Gastrocnemius medialis (tissue), 4 donors: Measurements from ENCODE around the gene HLA-E. TPM values are rescaled to one million over a fixed set of nuclear protein-coding genes. Genes with fewer than 3 reads are reported as not detected.
"Not testable (repeated sequence)": the region's sequence is repeated elsewhere in the genome, so short reads cannot be mapped to it uniquely, and the experiment has no call there.

Experiments used
- ATAC-seq, 2 donors: fragments of 150-250 bp; one replicate each; pipeline ENCODE4 v1.9.1; 2016
- DNase-seq, 2 donors: peaks; one replicate each; pipeline ENCODE4 v3.0.0-alpha.2; 2019
- H3K27ac ChIP-seq, 4 donors: fragments of 200-600 bp; sonication (generic); 1 replicate in 1 of 4; 2 replicates in 3 of 4; pipeline ENCODE4 v1.5.1; 2016 to 2018; ENCODE audit warnings: mild to moderate bottlenecking in 2 of 4, moderate library complexity in 1 of 4
- H3K27me3 ChIP-seq, 3 donors: fragments of 200-600 bp; sonication (generic) in 2 of 3; 1 replicate in 1 of 3; 2 replicates in 2 of 3; pipeline versions ENCODE4 v1.5.1 to v1.6.0; 2016 to 2019; ENCODE audit warnings: mild to moderate bottlenecking in 1 of 3, moderate library complexity in 1 of 3
- H3K36me3 ChIP-seq, 2 donors: fragments of 200-600 bp; sonication (generic) in 1 of 2; one replicate each; pipeline ENCODE4 v1.5.1; 2017 to 2018
- H3K4me1 ChIP-seq, 2 donors: fragments of 200-600 bp; sonication (generic) in 1 of 2; one replicate each; pipeline ENCODE4 v1.5.1; 2016 to 2017; ENCODE audit warnings: mild to moderate bottlenecking in 2 of 2
- H3K4me3 ChIP-seq, 4 donors: fragments of 200-600 bp; sonication (generic) in 3 of 4; 1 replicate in 1 of 4; 2 replicates in 3 of 4; pipeline ENCODE4 v1.5.1; 2016 to 2019; ENCODE audit warnings: mild to moderate bottlenecking in 2 of 4
- H3K9me3 ChIP-seq, 3 donors: fragments of 200-600 bp; sonication (generic) in 2 of 3; 1 replicate in 1 of 3; 2 replicates in 2 of 3; pipeline ENCODE4 v1.5.1; 2016 to 2019
- CTCF ChIP-seq, 5 experiments: fragments of 450-650 bp in 3 of 5; fragments of 200-600 bp in 2 of 5; sonication (generic) in 2 of 5; IDR thresholded peaks in 4 of 5; conservative IDR thresholded peaks in 1 of 5; 1 replicate in 4 of 5; 2 replicates in 1 of 5; pipeline ENCODE4 v1.5.1; 2016 to 2019; ENCODE audit warnings: antibody characterized with exemption in 5 of 5, mild to moderate bottlenecking in 3 of 5, moderate library complexity in 3 of 5
- POLR2A ChIP-seq, 2 donors: fragments of 450-650 bp; IDR thresholded peaks; one replicate each; pipeline ENCODE4 v1.6.1; 2017; ENCODE audit warnings: antibody characterized with exemption in 2 of 2, mild to moderate bottlenecking in 2 of 2, moderate library complexity in 2 of 2
- in situ Hi-C, 4 donors: fragments of 200-750 bp; cut with MboI; loops; one replicate each; pipeline versions ENCODE4 v1.15.0 to v1.8.0; 2017; ENCODE audit warnings: low sequenced_read_pairs in 4 of 4
- intact Hi-C: fragments of 100-400 bp; cut with DNase I; formaldehyde crosslinking; loops from one replicate; pipeline ENCODE4 v1.15.1; 2023; ENCODE audit warnings: low total_unique reads
- total RNA-seq, 4 donors: library from RNA; depleted of rRNA; stranded (reverse); fragments of >200 nt; gene quantifications; one replicate each; pipeline versions ENCODE4 v1.1.0 to v1.2.3, GENCODE V29; 2016

Gene HLA-E
- total RNA-seq, 4 donors from 2014 or later = 135 to 248 (median 157) TPM

- Histone ChIP-seq H3K27ac (no peak overlapping the region), H3K27me3 (peaks cover 75 to 99% (median 90%) of the 10 kb centered on the region in 3 donors), H3K36me3 (no peaks in the 10 kb centered on the region), H3K9me3 (no peaks in the 10 kb centered on the region), H3K4me1 (peaks cover 14 to 21% of the 10 kb centered on the region in 2 donors), H3K4me3 (no peak overlapping the region)
- in situ Hi-C loops (no loop called here), intact Hi-C loops (no loop called here)
- ATAC-seq (no peak), DNase-seq (no peak)
- TF ChIP-seq POLR2A (IDR thresholded peaks at IDR 0.05) = no peak
Measured at GRCh38 chr6:30462482-30462881, 26.8 kb upstream of the HLA-E start.

- TF ChIP-seq POLR2A (IDR thresholded peaks at IDR 0.05) (no peak), CTCF (IDR thresholded peaks at IDR 0.05 in 4 of 5, conservative IDR thresholded peaks at IDR 0.05 in 1 of 5) (no peak)
- peaks cover 80 to 98% (median 88%) of the 10 kb centered on the region in 3 donors for H3K27me3 ChIP-seq
- ATAC-seq (peak in 1 of 2 donors; percentile 17), DNase-seq (no peak)
- in situ Hi-C loops = no loop called here
- H3K9me3 ChIP-seq = no peaks in the 10 kb centered on the region
- intact Hi-C loops = no loop called here
- H3K4me1 ChIP-seq = peaks cover 14 to 21% of the 10 kb centered on the region in 2 donors
- H3K4me3 ChIP-seq = peak overlapping the region in 1 of 4 donors; percentile 35
- H3K36me3 ChIP-seq = no peaks in the 10 kb centered on the region
- H3K27ac ChIP-seq = no peak overlapping the region
Measured at GRCh38 chr6:30463242-30463641, 26.1 kb upstream of the HLA-E start.

- in situ Hi-C loops (no loop called here), intact Hi-C loops (no loop called here)
- Histone ChIP-seq H3K36me3 (no peaks in the 10 kb centered on the region), H3K4me3 (peak overlapping the region in 3 of 4 donors; percentile 9 to 35 (median 16)), H3K27ac (no peak overlapping the region), H3K9me3 (no peaks in the 10 kb centered on the region), H3K4me1 (peaks cover 14 to 21% of the 10 kb centered on the region in 2 donors), H3K27me3 (peaks cover 79 to 96% (median 85%) of the 10 kb centered on the region in 3 donors)
- ATAC-seq (peak in 1 of 2 donors; percentile 28), DNase-seq (no peak)
- TF ChIP-seq CTCF (IDR thresholded peaks at IDR 0.05 in 4 of 5, conservative IDR thresholded peaks at IDR 0.05 in 1 of 5) = no peak
- no peak for TF ChIP-seq POLR2A (IDR thresholded peaks at IDR 0.05)
Measured at GRCh38 chr6:30463651-30464618, 25.4 kb upstream of the HLA-E start.

GRCh38 chr6:30465595-30466306 lies 23.6 kb upstream of the HLA-E start:
- H3K27me3 ChIP-seq = peaks cover 83 to 93% (median 93%) of the 10 kb centered on the region in 3 donors
- DNase-seq (no peak), ATAC-seq (no peak)
- H3K4me3 ChIP-seq = peak overlapping the region; percentile 49 to 63 (median 56)
- no peaks in the 10 kb centered on the region for H3K36me3 ChIP-seq
- intact Hi-C loops = no loop called here
- no peak for TF ChIP-seq POLR2A (IDR thresholded peaks at IDR 0.05)
- no peak for TF ChIP-seq CTCF (IDR thresholded peaks at IDR 0.05 in 4 of 5, conservative IDR thresholded peaks at IDR 0.05 in 1 of 5)
- in situ Hi-C loops = no loop called here
- H3K27ac ChIP-seq = no peak overlapping the region
- no peaks in the 10 kb centered on the region for H3K9me3 ChIP-seq
- H3K4me1 ChIP-seq = peaks cover 14 to 21% of the 10 kb centered on the region in 2 donors

- TF ChIP-seq POLR2A (IDR thresholded peaks at IDR 0.05) = no peak
- no peak for TF ChIP-seq CTCF (IDR thresholded peaks at IDR 0.05 in 4 of 5, conservative IDR thresholded peaks at IDR 0.05 in 1 of 5)
- H3K36me3 ChIP-seq = no peaks in the 10 kb centered on the region
- no peak for DNase-seq
- H3K9me3 ChIP-seq = no peaks in the 10 kb centered on the region
- intact Hi-C loops = no loop called here
- ATAC-seq = no peak
- peaks cover 8 to 9% of the 10 kb centered on the region in 2 donors for H3K4me1 ChIP-seq
- no peak overlapping the region for H3K4me3 ChIP-seq
- in situ Hi-C loops = no loop called here
- no peak overlapping the region for H3K27ac ChIP-seq
- H3K27me3 ChIP-seq = peaks cover 38 to 53% (median 51%) of the 10 kb centered on the region in 3 donors
Measured at GRCh38 chr6:30470968-30471367, 18.3 kb upstream of the HLA-E start.

GRCh38 chr6:30475116-30475515 lies 14.2 kb upstream of the HLA-E start:
- intact Hi-C loops, ATAC-seq, H3K9me3 ChIP-seq, H3K27ac ChIP-seq, H3K4me3 ChIP-seq, H3K36me3 ChIP-seq, in situ Hi-C loops, H3K4me1 ChIP-seq, DNase-seq: not testable (repeated sequence)
- H3K27me3 ChIP-seq = peaks cover 27 to 55% (median 52%) of the 10 kb centered on the region in 3 donors
